ENCODE results near the gene GTPBP10. TPM values are rescaled to one million over a fixed set of nuclear protein-coding genes. Genes with fewer than 3 reads are reported as not detected.
A peak's percentile ranks its signal among the peaks of the same experiment; 100 is the strongest.

Gene GTPBP10
- total and polyA plus RNA-seq, 9 of the 15 experiments (the other 6 are each of a cell fraction or from before 2014, with no cell fraction given): 34.6 to 89.8 (median 76.4) TPM

DNA sequence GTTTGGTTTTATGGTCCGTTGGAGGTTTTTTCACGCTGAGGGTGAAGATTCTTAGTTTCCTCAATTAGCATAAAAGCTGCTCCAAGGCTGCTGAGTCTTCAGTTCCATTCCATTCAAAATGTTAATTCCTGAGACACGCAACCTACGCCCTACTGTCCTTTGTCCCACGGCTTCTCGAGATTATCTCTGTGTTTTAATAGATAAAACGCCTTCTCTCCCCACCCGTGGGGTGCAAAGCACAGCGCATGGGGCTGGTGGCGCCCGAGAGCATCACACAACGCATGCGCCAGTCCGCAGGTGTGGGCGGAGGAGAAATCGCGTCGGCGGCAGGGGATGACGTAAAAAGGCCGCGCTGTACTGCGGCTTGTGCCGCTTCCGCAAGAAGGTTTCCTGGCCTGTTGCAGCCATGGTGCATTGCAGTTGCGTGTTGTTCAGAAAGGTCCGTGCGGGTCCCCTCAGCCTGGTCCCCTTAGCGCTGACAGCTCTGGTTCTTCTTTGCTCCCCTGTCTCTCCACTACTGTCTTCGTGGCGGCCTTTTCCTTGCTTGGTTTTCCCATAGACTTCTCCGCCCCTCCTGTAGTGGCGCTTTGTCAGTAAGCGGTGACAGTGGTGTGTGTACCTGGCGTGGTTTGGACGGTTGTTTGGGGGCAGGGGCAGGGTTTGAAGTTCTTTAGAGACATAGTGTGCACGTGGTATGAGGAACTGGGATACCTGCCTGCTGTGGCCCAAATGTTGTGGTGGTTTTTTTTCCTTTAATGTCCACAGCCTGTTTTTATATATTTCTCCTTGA is at the start of gene GTPBP10 (continued):
- TF ChIP-seq NFATC3 (IDR thresholded peaks at IDR 0.05) (0 out of 2 replicates have a peak, but pooled peaks have one; percentile 49), RB1 (IDR thresholded peaks at IDR 0.05; ENCODE audit: low read depth) (peak; percentile 77), ZSCAN32 (CRISPR knock-in tag; IDR thresholded peaks at IDR 0.05) (no peak), U2AF1 (optimal IDR thresholded peaks at IDR 0.05; ENCODE audit: low read depth, low read length) (no peak), RFX7 (CRISPR knock-in tag; IDR thresholded peaks at IDR 0.05) (no peak), EP300 (IDR thresholded peaks at IDR 0.05; ENCODE audit: low read length) (peak; percentile 8; the same call in 1 of the 2 replicates), NCOA2 (IDR thresholded peaks at IDR 0.05; ENCODE audit: partially characterized antibody in 2 of 2) (no peak), MEF2D (tag; conservative IDR thresholded peaks at IDR 0.05; ENCODE audit: low read depth) (no peak), MIER1 (IDR thresholded peaks at IDR 0.05; ENCODE audit: low read depth) (no peak), KLF13 (tag; IDR thresholded peaks at IDR 0.05; ENCODE audit: borderline replicate concordance, low read depth) (peak; percentile 83), TARDBP (IDR thresholded peaks at IDR 0.05) (0 out of 2 replicates have a peak, but pooled peaks have one; percentile 75), C11orf30 (IDR thresholded peaks at IDR 0.05; ENCODE audit: low read depth) (peak; percentile 96), BRD9 (IDR thresholded peaks at IDR 0.05; ENCODE audit: low read depth, partially characterized antibody) (peak; percentile 49), ZNF551 (CRISPR knock-in tag; IDR thresholded peaks at IDR 0.05) (no peak), GATA2 (CRISPR knock-in tag; IDR thresholded peaks at IDR 0.05) (no peak), KDM5B (IDR thresholded peaks at IDR 0.05; ENCODE audit: insufficient replicate concordance, low read depth, low read length) (peak; percentile 96), ZNF75A (CRISPR knock-in tag; IDR thresholded peaks at IDR 0.05) (no peak), RAD21 (CRISPR knock-in tag; conservative IDR thresholded peaks at IDR 0.05 in 1 of 2, IDR thresholded peaks at IDR 0.05 in 1 of 2) (no peak), HDGF (IDR thresholded peaks at IDR 0.05) (no peak)
- TF ChIP-seq, protein P1, sequence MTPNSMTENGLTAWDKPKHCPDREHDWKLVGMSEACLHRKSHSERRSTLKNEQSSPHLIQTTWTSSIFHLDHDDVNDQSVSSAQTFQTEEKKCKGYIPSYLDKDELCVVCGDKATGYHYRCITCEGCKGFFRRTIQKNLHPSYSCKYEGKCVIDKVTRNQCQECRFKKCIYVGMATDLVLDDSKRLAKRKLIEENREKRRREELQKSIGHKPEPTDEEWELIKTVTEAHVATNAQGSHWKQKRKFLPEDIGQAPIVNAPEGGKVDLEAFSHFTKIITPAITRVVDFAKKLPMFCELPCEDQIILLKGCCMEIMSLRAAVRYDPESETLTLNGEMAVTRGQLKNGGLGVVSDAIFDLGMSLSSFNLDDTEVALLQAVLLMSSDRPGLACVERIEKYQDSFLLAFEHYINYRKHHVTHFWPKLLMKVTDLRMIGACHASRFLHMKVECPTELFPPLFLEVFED (CRISPR knock-in tag; conservative IDR thresholded peaks at IDR 0.05): peak; percentile 89; the same call in 1 of the 2 replicates
- TF ChIP-seq, protein P2, sequence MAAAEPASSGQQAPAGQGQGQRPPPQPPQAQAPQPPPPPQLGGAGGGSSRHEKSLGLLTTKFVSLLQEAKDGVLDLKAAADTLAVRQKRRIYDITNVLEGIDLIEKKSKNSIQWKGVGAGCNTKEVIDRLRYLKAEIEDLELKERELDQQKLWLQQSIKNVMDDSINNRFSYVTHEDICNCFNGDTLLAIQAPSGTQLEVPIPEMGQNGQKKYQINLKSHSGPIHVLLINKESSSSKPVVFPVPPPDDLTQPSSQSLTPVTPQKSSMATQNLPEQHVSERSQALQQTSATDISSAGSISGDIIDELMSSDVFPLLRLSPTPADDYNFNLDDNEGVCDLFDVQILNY (CRISPR knock-in tag; IDR thresholded peaks at IDR 0.05): peak; percentile 43; the same call in 1 of the 2 replicates
- TF ChIP-seq, protein P3, sequence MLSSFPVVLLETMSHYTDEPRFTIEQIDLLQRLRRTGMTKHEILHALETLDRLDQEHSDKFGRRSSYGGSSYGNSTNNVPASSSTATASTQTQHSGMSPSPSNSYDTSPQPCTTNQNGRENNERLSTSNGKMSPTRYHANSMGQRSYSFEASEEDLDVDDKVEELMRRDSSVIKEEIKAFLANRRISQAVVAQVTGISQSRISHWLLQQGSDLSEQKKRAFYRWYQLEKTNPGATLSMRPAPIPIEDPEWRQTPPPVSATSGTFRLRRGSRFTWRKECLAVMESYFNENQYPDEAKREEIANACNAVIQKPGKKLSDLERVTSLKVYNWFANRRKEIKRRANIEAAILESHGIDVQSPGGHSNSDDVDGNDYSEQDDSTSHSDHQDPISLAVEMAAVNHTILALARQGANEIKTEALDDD (IDR thresholded peaks at IDR 0.05): no peak
- TF ChIP-seq, protein P4, sequence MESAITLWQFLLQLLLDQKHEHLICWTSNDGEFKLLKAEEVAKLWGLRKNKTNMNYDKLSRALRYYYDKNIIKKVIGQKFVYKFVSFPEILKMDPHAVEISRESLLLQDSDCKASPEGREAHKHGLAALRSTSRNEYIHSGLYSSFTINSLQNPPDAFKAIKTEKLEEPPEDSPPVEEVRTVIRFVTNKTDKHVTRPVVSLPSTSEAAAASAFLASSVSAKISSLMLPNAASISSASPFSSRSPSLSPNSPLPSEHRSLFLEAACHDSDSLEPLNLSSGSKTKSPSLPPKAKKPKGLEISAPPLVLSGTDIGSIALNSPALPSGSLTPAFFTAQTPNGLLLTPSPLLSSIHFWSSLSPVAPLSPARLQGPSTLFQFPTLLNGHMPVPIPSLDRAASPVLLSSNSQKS (CRISPR knock-in tag; IDR thresholded peaks at IDR 0.05): no peak; the same call in 1 of the 2 replicates
- TF ChIP-seq, protein P5, sequence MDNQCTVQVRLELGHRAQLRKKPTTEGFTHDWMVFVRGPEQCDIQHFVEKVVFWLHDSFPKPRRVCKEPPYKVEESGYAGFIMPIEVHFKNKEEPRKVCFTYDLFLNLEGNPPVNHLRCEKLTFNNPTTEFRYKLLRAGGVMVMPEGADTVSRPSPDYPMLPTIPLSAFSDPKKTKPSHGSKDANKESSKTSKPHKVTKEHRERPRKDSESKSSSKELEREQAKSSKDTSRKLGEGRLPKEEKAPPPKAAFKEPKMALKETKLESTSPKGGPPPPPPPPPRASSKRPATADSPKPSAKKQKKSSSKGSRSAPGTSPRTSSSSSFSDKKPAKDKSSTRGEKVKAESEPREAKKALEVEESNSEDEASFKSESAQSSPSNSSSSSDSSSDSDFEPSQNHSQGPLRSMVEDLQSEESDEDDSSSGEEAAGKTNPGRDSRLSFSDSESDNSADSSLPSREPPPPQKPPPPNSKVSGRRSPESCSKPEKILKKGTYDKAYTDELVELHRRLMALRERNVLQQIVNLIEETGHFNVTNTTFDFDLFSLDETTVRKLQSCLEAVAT (IDR thresholded peaks at IDR 0.05): peak in 1 of 2 experiments; percentile 88; a peak in 3 of 4 replicates
